ENCODE data around the gene CDK5.
"Not testable (repeated sequence)": the region's sequence is repeated elsewhere in the genome, so short reads cannot be mapped to it uniquely, and the experiment has no call there.

CDK5 gene

GRCh38 chr7:151032936-151033863, 24.5 kb downstream of the CDK5 start:
- DNase-seq, result no peak

GRCh38 chr7:151031011-151031410, 26.7 kb downstream of the CDK5 start:
- no peak for DNase-seq

- no peak for DNase-seq
Measured at GRCh38 chr7:151028948-151029501, 28.7 kb downstream of the CDK5 start.

GRCh38 chr7:151028131-151028947, 29.4 kb downstream of the CDK5 start, which contains the start of gene ABCB8:
TSS of gene ABCB8 (plus strand) at chr7:151028450. CDS start at chr7:151028516, 66 bp downstream.
- DNase-seq, result peak; percentile 99

- not testable (repeated sequence) for DNase-seq
Measured at GRCh38 chr7:151027728-151028130, 30.0 kb downstream of the CDK5 start.

- not testable (repeated sequence) for DNase-seq
Measured at GRCh38 chr7:151026771-151027727, 30.6 kb downstream of the CDK5 start.

GRCh38 chr7:151025924-151026671, 31.6 kb downstream of the CDK5 start:
- DNase-seq, result no peak

GRCh38 chr7:151024435-151025056, 33.2 kb downstream of the CDK5 start, which contains the start of gene ATG9B:
TSS of gene ATG9B (minus strand) at chr7:151024494. CDS start at chr7:151024423, 71 bp downstream.
- DNase-seq, result no peak

GRCh38 chr7:151023232-151023631, 34.5 kb downstream of the CDK5 start:
- no peak for DNase-seq

GRCh38 chr7:151020231-151020630, 37.5 kb downstream of the CDK5 start:
- no peak for DNase-seq

GRCh38 chr7:151019130-151019447, 38.6 kb downstream of the CDK5 start:
- no peak for DNase-seq

GRCh38 chr7:151018421-151019129, 39.1 kb downstream of the CDK5 start:
- DNase-seq, result peak; percentile 83

- DNase-seq, result peak; percentile 96
Measured at GRCh38 chr7:151017953-151018420, 39.7 kb downstream of the CDK5 start.

GRCh38 chr7:151017370-151017952, 40.2 kb downstream of the CDK5 start:
- DNase-seq, result peak; percentile 70

GRCh38 chr7:151016942-151017341, 40.8 kb downstream of the CDK5 start:
- DNase-seq, result peak; percentile 64

- DNase-seq, result no peak
Measured at GRCh38 chr7:151016505-151016904, 41.2 kb downstream of the CDK5 start.

- DNase-seq, result no peak
Measured at GRCh38 chr7:151015967-151016366, 41.7 kb downstream of the CDK5 start.

- no peak for DNase-seq
Measured at GRCh38 chr7:151014950-151015349, 42.7 kb downstream of the CDK5 start.

GRCh38 chr7:151013733-151014497, 43.8 kb downstream of the CDK5 start:
- peak; percentile 87 for DNase-seq

Data from activated CD8-positive, alpha-beta memory T cell treated with anti-CD3 and anti-CD28 coated beads for 24 hours (primary cell).